GM10248 (cell line): ENCODE measurements around the gene CDH16.

Experiments used
- CTCF ChIA-PET: fragments of 300-600 bp; sonication (Branson Sonifier 250); formaldehyde crosslinking; extraction: SDS; loops from one replicate; lab custom pipeline; 2021; ENCODE audit warnings: antibody characterized with exemption; lab: Yijun Ruan, JAX
- POLR2A ChIA-PET: fragments of 350-650 bp; sonication (Branson Sonifier 250); formaldehyde crosslinking; extraction: SDS; loops from one replicate; lab custom pipeline; 2020; ENCODE audit warnings: antibody characterized with exemption; lab: Yijun Ruan, JAX
- DNase-seq: peaks from one replicate; pipeline ENCODE4 v3.0.0; 2012; ENCODE audit errors: extremely low spot score
- CTCF ChIP-seq: IDR thresholded peaks from 2 replicates; pipeline ENCODE4 v1.5.1; 2012; ENCODE audit warnings: mild to moderate bottlenecking, low read depth; ENCODE audit errors: extremely low read depth, missing control alignments, control extremely low read depth

Gene CDH16

GRCh38 chr16:66890799-66891198 is 27.9 kb downstream of the CDH16 start:
- POLR2A ChIA-PET: interaction anchor here (0.6 kb wide), 1 partner anchor 949 kb away, joined by 3 read pairs; no protein-coding TSS in a partner anchor
- CTCF ChIA-PET: interaction anchor here (0.7 to 2.9 kb wide), 6 partner anchors 18 to 282 kb away, joined by 3 to 10 read pairs (median 6); no protein-coding TSS in a partner anchor
- DNase-seq: no peak
- TF ChIP-seq CTCF: no peak

- ChIA-PET POLR2A (no interaction called here), CTCF (interaction anchor here (1.2 to 2.1 kb wide), 4 partner anchors 15 to 38 kb away, joined by 3 to 10 read pairs (median 4); no protein-coding TSS in a partner anchor)
- no peak for DNase-seq
- TF ChIP-seq CTCF: no peak
These were observed 29.1 kb downstream of the CDH16 start for GRCh38 chr16:66889622-66890021.

- TF ChIP-seq CTCF: no peak
- POLR2A ChIA-PET: no interaction called here
- DNase-seq: no peak
- CTCF ChIA-PET: interaction anchor here (1.2 to 2.1 kb wide), 4 partner anchors 14 to 39 kb away, joined by 3 to 10 read pairs (median 4); no protein-coding TSS in a partner anchor
These were observed 29.8 kb downstream of the CDH16 start for GRCh38 chr16:66888647-66889615.

GRCh38 chr16:66886914-66887313 is 31.8 kb downstream of the CDH16 start:
- TF ChIP-seq CTCF: no peak
- ChIA-PET POLR2A (no interaction called here), CTCF (interaction anchor here (1.3 to 2.2 kb wide), 4 partner anchors 9 to 57 kb away, joined by 3 to 10 read pairs (median 4); partner anchors contain the start of gene NAE1)
- no peak for DNase-seq

DNA sequence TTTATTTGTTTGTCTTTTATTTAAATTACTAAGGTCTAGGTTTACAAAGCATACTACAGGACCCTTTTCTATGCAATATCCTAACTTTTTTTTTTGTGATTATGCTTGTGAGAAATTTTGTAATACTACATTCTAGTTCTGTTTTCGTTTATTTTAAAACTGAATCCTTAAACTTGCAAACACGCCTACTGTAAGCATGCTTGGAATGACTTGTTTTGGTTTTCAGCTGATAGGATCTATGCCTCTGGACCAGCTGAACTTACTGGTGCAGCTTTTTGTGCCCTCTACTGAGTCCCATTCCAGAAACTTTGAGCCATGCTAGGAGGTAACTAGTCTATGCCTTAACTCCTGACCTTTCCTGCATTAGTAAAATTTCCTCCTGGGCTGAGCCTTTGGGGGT is 32.4 kb downstream of the CDH16 start:
- no peak for DNase-seq
- ChIA-PET POLR2A (no interaction called here), CTCF (interaction anchor here (1.3 to 2.2 kb wide), 4 partner anchors 9 to 56 kb away, joined by 3 to 10 read pairs (median 4); partner anchors contain the start of gene NAE1)
- TF ChIP-seq CTCF: no peak

GRCh38 chr16:66885491-66885890 is 33.2 kb downstream of the CDH16 start:
- no peak for TF ChIP-seq CTCF
- no peak for DNase-seq
- ChIA-PET POLR2A (no interaction called here), CTCF (interaction anchor here (1.3 to 5.2 kb wide), 6 partner anchors 10 to 55 kb away, joined by 3 to 28 read pairs (median 4); partner anchors contain the start of gene NAE1)
